ENCODE results near the gene TMEM121B. TPM values are rescaled to one million over a fixed set of nuclear protein-coding genes. Genes with fewer than 3 reads are reported as not detected.

The TMEM121B gene
- total and polyA plus RNA-seq, 2 experiments from 2014 or later = 2.0 to 7.2 TPM

- H3K27me3 Mint-ChIP-seq (ENCODE audit: insufficient read depth, low read depth, poor library complexity) = peaks cover 18% of the 10 kb centered on the region
- DNase-seq (ENCODE audit: low spot score) = no peak
- H3K36me3 Mint-ChIP-seq (ENCODE audit: low read depth) = no peaks in the 10 kb centered on the region
- no peak overlapping the region for H3K4me3 Mint-ChIP-seq
- peaks cover 30% of the 10 kb centered on the region for H3K4me1 Mint-ChIP-seq
- no peak overlapping the region for H3K27ac Mint-ChIP-seq
- Histone ChIP-seq H3K27ac (ENCODE audit: low read depth) (no peak overlapping the region), H4K20me1 (replicated peaks; ENCODE audit: insufficient read depth) (peaks cover 3% of the 10 kb centered on the region; the same call in 1 of the 2 replicates), H3K4me2 (0 out of 2 replicates have a peak overlapping the region, but pooled peaks have one; percentile 12), H2AFZ (no peak overlapping the region), H3F3A (replicated peaks; ENCODE audit: low read depth) (peaks cover 15% of the 10 kb centered on the region; the same call in 1 of the 2 replicates), H3K36me3 (ENCODE audit: insufficient read depth) (no peaks in the 10 kb centered on the region), H3K79me2 (replicated peaks; ENCODE audit: insufficient read depth) (no peaks in the 10 kb centered on the region), H3K27me3 (ENCODE audit: insufficient read depth) (peaks cover 10% of the 10 kb centered on the region; the same call in 1 of the 2 replicates), H3K9me2 (ENCODE audit: insufficient read depth) (no peaks in the 10 kb centered on the region), H3K4me1 (ENCODE audit: insufficient read depth) (peaks cover 23% of the 10 kb centered on the region), H3K4me3 (no peak overlapping the region)
- no peak for TF ChIP-seq STAT1 (IDR thresholded peaks at IDR 0.05; ENCODE audit: unreplicated experiment)
- TF ChIP-seq ZNF114 (CRISPR knock-in tag; IDR thresholded peaks at IDR 0.05) = no peak
- no peak for TF ChIP-seq ZNF331 (CRISPR knock-in tag; IDR thresholded peaks at IDR 0.05; ENCODE audit: low read depth)
- no peak for TF ChIP-seq JUNB (IDR thresholded peaks at IDR 0.05; ENCODE audit: unreplicated experiment)
- no peak for TF ChIP-seq POLR2AphosphoS5 (IDR thresholded peaks at IDR 0.05; ENCODE audit: low read depth)
- no peak for TF ChIP-seq NANOG (IDR thresholded peaks at IDR 0.05; ENCODE audit: borderline replicate concordance)
- TF ChIP-seq CREB1 (CRISPR knock-in tag; IDR thresholded peaks at IDR 0.05; ENCODE audit: low read depth) = no peak
- no peak for TF ChIP-seq EZH2phosphoT487 (IDR thresholded peaks at IDR 0.05; ENCODE audit: unreplicated experiment)
- TF ChIP-seq EZH2 (IDR thresholded peaks at IDR 0.05; ENCODE audit: low read depth, unreplicated experiment) = no peak
- TF ChIP-seq REST (IDR thresholded peaks at IDR 0.05; ENCODE audit: unreplicated experiment) = no peak
- no peak for TF ChIP-seq CTCF (conservative IDR thresholded peaks at IDR 0.05; ENCODE audit: low read depth in 2 of 2)
- no peaks in the 10 kb centered on the region; the same call in 2 of the 3 replicates for H3K9me3 Mint-ChIP-seq
- ATAC-seq = no peak
Measured at GRCh38 chr22:17117400-17117799, 3.8 kb downstream of the TMEM121B start.

Data from GM23338 (cell line).